ENCODE results near the gene SLC37A2. TPM values are rescaled to one million over a fixed set of nuclear protein-coding genes. Genes with fewer than 3 reads are reported as not detected.
"Not testable (repeated sequence)": the region's sequence is repeated elsewhere in the genome, so short reads cannot be mapped to it uniquely, and the experiment has no call there.

The SLC37A2 gene
- total and polyA plus RNA-seq, 7 donors, result 1.2 to 14.1 (median 5.8) TPM

DNA sequence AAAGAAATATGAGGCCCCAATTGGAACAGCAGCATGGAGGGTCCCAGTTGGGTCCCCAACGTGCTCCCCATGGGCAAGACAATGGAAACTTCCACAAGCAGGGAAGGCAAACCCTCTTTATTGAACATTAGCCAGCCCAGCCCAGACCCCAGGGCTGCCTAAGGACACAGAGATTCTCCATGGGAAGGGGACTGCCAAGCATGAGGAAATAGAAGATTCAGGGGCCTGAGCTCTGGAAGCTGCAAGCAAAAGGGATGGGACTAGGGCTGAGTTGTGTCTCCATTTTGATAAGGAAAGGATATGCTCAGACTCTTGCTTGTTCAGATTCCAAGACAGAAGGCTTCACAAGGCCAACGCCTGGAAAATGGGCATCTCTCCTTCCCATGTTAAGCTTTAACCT lies 25.0 kb downstream of the SLC37A2 start:
- Histone ChIP-seq H3K4me3 (no peak overlapping the region), H3K36me3 (no peaks in the 10 kb centered on the region), H3K9me3 (no peaks in the 10 kb centered on the region), H3K27ac (no peak overlapping the region), H3K27me3 (peaks cover 0 to 3% (median 0%) of the 10 kb centered on the region in 3 donors), H3K4me1 (peaks cover 0 to 7% (median 3%) of the 10 kb centered on the region in 4 donors)
- intact Hi-C loops (cut with DNase I), result no loop called here
- TF ChIP-seq EP300 (IDR thresholded peaks at IDR 0.05), result no peak
- TF ChIP-seq POLR2AphosphoS5 (IDR thresholded peaks at IDR 0.05), result no peak
- no peak for TF ChIP-seq POLR2A (IDR thresholded peaks at IDR 0.05)
- TF ChIP-seq, protein P1, sequence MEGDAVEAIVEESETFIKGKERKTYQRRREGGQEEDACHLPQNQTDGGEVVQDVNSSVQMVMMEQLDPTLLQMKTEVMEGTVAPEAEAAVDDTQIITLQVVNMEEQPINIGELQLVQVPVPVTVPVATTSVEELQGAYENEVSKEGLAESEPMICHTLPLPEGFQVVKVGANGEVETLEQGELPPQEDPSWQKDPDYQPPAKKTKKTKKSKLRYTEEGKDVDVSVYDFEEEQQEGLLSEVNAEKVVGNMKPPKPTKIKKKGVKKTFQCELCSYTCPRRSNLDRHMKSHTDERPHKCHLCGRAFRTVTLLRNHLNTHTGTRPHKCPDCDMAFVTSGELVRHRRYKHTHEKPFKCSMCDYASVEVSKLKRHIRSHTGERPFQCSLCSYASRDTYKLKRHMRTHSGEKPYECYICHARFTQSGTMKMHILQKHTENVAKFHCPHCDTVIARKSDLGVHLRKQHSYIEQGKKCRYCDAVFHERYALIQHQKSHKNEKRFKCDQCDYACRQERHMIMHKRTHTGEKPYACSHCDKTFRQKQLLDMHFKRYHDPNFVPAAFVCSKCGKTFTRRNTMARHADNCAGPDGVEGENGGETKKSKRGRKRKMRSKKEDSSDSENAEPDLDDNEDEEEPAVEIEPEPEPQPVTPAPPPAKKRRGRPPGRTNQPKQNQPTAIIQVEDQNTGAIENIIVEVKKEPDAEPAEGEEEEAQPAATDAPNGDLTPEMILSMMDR (IDR thresholded peaks at IDR 0.05), result no peak
- DNase-seq, result no peak
- WGBS, 2 donors, result 75 to 86% methylated on average over 2 of the region's 2 CpGs

DNA sequence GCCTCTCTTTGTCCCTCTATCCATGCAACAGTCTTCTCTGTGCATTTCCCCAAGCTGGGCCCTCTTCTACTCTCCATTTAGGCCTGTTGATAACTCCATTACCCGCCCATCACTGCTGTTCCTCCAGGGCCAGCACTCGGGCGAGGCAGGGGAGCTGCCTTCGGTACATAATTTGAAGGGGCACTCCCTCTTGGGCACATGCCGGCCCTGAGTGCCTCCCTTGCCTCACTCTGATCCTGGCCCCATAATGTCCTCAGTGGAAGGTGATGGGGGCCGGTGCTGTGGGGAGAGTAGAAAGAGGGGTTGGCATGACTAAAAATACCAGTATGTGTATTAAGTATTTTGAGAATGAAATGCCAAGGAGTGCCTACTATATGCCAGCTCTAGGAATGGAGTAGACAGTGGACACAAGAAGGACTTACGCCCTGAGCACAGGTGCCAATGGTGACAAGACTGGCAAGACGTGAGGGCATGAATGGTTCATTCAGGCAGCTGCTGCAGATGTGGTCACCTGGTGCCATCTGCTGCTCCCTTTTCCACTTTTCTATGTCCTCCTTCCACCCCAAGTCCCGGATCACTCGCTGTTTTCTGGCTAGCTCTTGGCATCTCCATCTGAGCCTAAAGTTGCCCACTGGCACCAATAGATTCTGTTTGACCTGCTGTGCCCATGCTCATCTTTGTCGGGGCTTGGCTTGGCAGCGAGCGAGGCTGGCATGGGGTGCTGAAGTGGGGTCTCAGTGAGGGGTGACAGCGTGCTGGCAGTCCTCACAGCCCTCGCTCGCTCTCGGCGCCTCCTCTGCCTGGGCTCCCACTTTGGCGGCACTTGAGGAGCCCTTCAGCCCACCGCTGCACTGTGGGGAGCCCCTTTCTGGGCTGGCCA lies 25.7 kb downstream of the SLC37A2 start:
- no peak overlapping the region for H3K4me3 ChIP-seq
- no peak overlapping the region for H3K27ac ChIP-seq
- peaks cover 0 to 3% (median 0%) of the 10 kb centered on the region in 4 donors for H3K36me3 ChIP-seq
- intact Hi-C loops (cut with DNase I), result no loop called here
- 80 to 82% methylated on average over 20 of the region's 20 CpGs for WGBS, 2 donors
- no peak for DNase-seq
- H3K4me1 ChIP-seq, result peaks cover 0 to 7% (median 3%) of the 10 kb centered on the region in 4 donors
- TF ChIP-seq EP300 (IDR thresholded peaks at IDR 0.05) (no peak), POLR2A (IDR thresholded peaks at IDR 0.05) (no peak), POLR2AphosphoS5 (IDR thresholded peaks at IDR 0.05) (no peak)
- TF ChIP-seq, protein P1 (IDR thresholded peaks at IDR 0.05), result no peak
- no peaks in the 10 kb centered on the region for H3K27me3 ChIP-seq
- H3K9me3 ChIP-seq, result no peaks in the 10 kb centered on the region

DNA sequence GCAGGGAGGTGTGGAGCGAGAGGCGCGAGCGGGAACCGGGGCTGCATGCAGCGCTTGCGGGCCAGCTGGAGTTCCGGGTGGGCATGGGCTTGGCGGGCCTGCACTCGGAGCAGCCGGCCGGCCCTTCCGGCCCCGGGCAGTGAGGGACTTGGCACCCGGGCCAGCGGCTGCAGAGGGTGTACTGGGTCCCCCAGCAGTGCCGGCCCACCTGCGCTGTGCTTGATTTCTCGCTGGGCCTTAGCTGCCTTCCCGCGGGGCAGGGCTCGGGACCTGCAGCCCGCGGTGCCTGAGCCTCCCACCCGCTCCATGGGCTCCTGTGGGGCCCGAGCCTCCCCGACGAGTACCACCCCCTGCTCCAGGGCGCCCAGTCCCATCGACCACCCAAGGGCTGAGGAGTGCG lies 26.4 kb downstream of the SLC37A2 start:
- intact Hi-C loops (cut with DNase I); DNase-seq: not testable (repeated sequence)
- WGBS, 2 donors, result 91 to 96% methylated on average over 31 of the region's 31 CpGs

DNA sequence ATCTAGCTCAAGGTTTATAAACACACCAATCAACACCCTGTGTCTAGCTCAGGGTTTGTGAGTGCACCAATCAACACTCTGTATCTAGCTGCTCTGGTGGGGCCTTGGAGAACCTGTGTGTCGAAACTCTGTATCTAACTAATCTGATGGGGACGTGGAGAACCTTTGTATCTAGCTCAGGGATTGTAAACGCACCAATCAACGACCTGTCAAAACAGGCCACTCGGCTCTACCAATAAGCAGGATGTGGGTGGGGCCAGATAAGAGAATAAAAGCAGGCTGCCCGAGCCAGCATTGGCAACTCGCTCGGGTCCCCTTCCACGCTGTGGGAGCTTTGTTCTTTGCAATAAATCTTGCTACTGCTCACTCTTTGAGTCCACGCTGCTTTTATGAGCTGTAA lies 27.0 kb downstream of the SLC37A2 start:
- not testable (repeated sequence) for H3K4me3 ChIP-seq, H3K4me1 ChIP-seq, H3K36me3 ChIP-seq, DNase-seq, H3K9me3 ChIP-seq, H3K27ac ChIP-seq, H3K27me3 ChIP-seq
- intact Hi-C loops (cut with DNase I), result loop anchor here (5.0 kb wide), 1 partner anchor 312 kb away; no protein-coding TSS in a partner anchor
- 79 to 87% methylated on average over 10 of the region's 10 CpGs for WGBS, 2 donors

More for the DNA sequence above, 26.4 kb downstream of the SLC37A2 start:
- not testable (repeated sequence) for H3K27me3 ChIP-seq, H3K4me1 ChIP-seq, H3K36me3 ChIP-seq, H3K4me3 ChIP-seq, H3K9me3 ChIP-seq, H3K27ac ChIP-seq

DNA sequence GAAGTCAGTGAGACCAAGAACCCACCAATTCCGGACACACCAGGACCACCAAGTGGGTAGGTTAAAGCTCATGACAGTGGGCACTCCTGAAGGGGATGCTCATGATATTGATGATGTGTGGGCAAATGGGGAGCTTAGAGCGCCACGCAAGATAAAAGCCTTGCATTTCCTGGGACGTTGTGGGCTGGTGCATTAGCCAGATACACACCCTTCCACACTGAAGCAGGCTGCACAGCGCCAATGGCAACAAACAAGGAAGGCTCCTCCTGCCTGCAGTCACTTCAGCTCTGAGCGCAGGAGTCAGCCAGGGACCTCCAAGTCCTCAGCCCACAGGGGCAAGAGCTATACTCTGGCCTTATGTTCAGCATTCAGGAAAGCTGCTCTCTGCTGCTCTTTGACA lies 27.7 kb downstream of the SLC37A2 start:
- Histone ChIP-seq H3K27me3 (no peaks in the 10 kb centered on the region), H3K36me3 (peaks cover 0 to 4% (median 1%) of the 10 kb centered on the region in 4 donors), H3K4me3 (no peak overlapping the region), H3K27ac (no peak overlapping the region), H3K4me1 (peaks cover 0 to 7% (median 3%) of the 10 kb centered on the region in 4 donors), H3K9me3 (no peaks in the 10 kb centered on the region)
- TF ChIP-seq EP300 (IDR thresholded peaks at IDR 0.05) (no peak), POLR2A (IDR thresholded peaks at IDR 0.05) (no peak), POLR2AphosphoS5 (IDR thresholded peaks at IDR 0.05) (no peak)
- TF ChIP-seq, protein P1 (IDR thresholded peaks at IDR 0.05), result no peak
- WGBS, 2 donors, result 83 to 87% methylated on average over 6 of the region's 6 CpGs
- intact Hi-C loops (cut with DNase I), result loop anchor here (5.0 kb wide), 1 partner anchor 311 kb away; no protein-coding TSS in a partner anchor
- DNase-seq, result no peak
